ENCODE measurements around the gene CALML3.

DNA sequence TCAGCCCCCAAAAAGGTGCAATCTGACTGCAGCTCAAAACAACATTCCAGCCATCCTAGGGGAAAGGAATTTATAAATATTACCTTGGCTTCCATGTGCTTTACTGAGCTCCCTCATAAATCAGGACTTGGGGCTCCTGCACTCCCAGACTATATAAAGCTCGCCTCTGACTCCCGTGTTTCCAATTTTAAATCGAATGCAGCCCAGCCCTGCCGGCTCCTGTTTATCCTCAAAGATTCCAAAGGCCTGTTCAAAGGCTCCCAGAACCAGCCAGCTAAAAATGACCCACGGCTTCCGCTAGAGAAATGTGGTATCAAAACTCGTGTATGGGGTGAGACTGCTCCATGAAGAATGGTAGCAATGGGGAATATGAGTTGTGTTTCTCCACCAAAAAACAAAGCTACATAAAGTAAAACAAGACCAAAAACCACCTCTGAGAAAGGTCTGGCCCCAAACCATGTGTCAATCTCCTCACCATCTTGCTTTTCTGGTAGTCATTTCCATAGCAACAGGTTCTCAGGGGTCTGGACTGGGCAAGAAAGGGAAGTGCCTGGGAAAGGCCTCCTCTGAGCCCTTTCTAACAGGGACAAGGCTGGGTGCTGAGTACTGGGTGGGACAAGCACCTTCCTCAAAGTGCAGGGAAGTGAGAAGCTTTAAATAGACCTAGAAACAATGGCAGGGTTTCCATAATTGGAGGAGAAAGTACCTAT, 5.1 kb downstream of the CALML3 start:
- no peak for TF ChIP-seq EZH2 (IDR thresholded peaks at IDR 0.05; ENCODE audit: borderline replicate concordance, insufficient read depth, low read length, poor library complexity, severe bottlenecking)
- TF ChIP-seq CTCF (IDR thresholded peaks at IDR 0.05; ENCODE audit: poor library complexity, severe bottlenecking) = no peak

All from neural cell (in vitro differentiated cells).